Muscle of leg (tissue), 11 donors: ENCODE data around the gene MEIOB. TPM values are rescaled to one million over a fixed set of nuclear protein-coding genes. Genes with fewer than 3 reads are reported as not detected.

ENCODE experiments used
- DNase-seq: peaks from one replicate; pipeline ENCODE4 v3.0.0; 2013
- H3K27ac ChIP-seq: one replicate; pipeline ENCODE4 v1.5.1; 2013; ENCODE audit warnings: mild to moderate bottlenecking, low read length, control low read depth
- H3K27me3 ChIP-seq: one replicate; pipeline ENCODE4 v1.6.1; 2013; ENCODE audit warnings: low read length; ENCODE audit not compliant: control insufficient read depth, insufficient read depth
- H3K36me3 ChIP-seq: one replicate; pipeline ENCODE4 v1.6.1; 2013; ENCODE audit warnings: low read length; ENCODE audit not compliant: control insufficient read depth, insufficient read depth
- H3K4me1 ChIP-seq: one replicate; pipeline ENCODE4 v1.6.1; 2013; ENCODE audit warnings: low read length; ENCODE audit not compliant: control insufficient read depth, insufficient read depth
- H3K4me3 ChIP-seq: one replicate; pipeline ENCODE4 v1.5.1; 2013; ENCODE audit warnings: low read length, control low read depth
- H3K9me3 ChIP-seq: replicated peaks from 2 replicates; pipeline ENCODE4 v1.6.1; 2013; ENCODE audit warnings: low read depth, low read length; ENCODE audit not compliant: control insufficient read depth
- WGBS: methylation state at CpG from one replicate; pipeline ENCODE4 v1.1.5; 2013; ENCODE audit warnings: missing lambda C conversion rate; ENCODE audit not compliant: insufficient coverage; 5-methylcytosine and 5-hydroxymethylcytosine counted together
- polyA plus RNA-seq, 8 donors: library from polyadenylated mRNA; unstranded; fragments of 120-200 nt; gene quantifications; one replicate each; pipeline versions ENCODE4 v1.2.1 to v1.2.3, GENCODE V29; 2013; ENCODE audit warnings: inconsistent platforms in 1 of 8, low replicate concordance in 1 of 8; ENCODE audit not compliant: insufficient read length in 8 of 8, insufficient read depth in 1 of 8
- total RNA-seq: library from RNA; stranded (reverse); fragments of 120-200 nt; gene quantifications from one replicate; pipeline ENCODE4 v1.2.4, GENCODE V29; 2013

Gene MEIOB
- total and polyA plus RNA-seq, 9 donors, result 0.22 to 0.87 (median 0.55) TPM; not detected in 2

DNA sequence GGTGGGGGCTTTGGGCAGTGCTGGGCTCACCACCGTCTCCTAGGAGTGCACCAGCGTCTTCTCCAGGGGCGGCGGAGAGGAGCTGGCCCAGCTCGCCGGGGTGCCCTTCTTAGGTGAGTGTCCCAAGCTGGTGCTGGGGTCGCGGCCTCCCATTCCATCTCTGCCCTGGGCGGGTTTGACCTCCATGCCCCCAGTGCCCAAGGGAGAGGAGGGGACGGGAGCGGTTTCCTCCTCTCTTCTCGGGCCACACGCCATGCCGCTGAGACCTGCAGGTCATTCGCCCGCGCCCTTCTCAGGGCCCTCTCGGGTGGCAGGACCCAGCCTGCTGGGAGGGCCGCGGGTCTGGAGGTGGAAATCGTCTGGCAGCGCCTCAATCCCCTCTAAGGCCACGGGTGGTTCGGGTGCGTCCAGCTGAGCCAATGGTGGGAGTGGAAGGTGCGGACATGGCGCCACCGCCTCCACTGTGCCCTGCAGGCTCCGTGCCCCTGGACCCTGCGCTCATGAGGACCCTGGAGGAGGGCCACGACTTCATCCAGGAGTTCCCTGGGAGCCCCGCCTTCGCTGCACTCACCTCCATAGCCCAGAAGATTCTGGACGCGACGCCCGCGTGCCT, 83.8 kb downstream of the MEIOB start:
- Histone ChIP-seq H3K9me3 (no peaks in the 10 kb centered on the region), H3K4me3 (no peak overlapping the region), H3K27ac (no peak overlapping the region), H3K36me3 (peaks cover 66% of the 10 kb centered on the region), H3K27me3 (no peaks in the 10 kb centered on the region), H3K4me1 (peaks cover 10% of the 10 kb centered on the region)
- WGBS, result 89% methylated on average over 21 of the region's 38 CpGs
- no peak for DNase-seq

DNA sequence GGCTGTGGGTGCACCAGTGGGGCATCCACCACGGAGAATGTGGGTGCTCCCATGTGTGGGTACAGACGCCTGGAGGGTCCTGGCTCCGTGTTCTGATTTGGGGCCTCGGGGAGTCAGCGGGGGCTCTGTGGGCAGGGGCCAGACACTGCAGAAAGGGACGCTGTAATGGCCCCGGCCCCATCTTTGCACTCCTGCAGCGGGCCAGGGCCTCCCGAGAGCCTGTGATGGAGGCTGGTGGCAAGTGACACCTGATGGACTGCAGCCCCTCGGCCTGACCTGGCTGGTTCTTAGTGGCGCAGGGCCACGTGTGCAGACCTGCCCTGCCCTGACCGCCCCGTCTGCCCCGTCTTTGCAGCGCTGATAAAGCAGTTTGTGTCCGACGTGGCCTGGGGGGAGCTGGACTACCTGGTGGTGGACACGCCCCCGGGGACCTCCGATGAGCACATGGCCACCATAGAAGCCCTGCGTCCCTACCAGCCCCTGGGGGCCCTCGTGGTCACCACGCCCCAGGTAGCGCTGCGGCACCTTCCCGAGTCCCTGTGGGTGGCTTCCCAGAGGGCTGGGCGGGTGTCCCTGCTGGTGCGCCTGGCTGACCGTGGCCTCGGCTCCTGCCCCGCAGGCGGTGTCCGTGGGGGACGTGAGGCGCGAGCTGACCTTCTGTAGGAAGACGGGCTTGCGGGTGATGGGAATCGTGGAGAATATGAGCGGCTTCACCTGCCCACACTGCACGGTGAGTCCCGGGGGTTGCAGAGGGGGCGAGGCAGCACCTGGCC, 84.5 kb downstream of the MEIOB start:
- H3K4me1 ChIP-seq, result peaks cover 7% of the 10 kb centered on the region
- DNase-seq, result no peak

DNA sequence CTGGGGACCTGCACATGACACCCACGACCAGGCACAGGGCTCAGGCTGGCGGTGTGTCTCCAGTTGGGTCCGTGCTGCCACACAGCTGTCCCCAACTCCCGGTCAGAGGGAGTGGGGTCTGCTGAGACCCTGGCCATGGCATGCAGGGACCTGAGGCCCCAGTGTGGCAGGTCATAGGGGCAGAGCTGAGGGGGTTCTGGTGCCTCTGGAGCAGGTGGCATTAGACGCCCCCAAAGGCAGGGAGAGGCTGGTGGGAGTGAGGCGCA, 85.0 kb downstream of the MEIOB start:
- peaks cover 7% of the 10 kb centered on the region for H3K4me1 ChIP-seq
- H3K4me3 ChIP-seq, result no peak overlapping the region
- H3K27ac ChIP-seq, result no peak overlapping the region
- no peaks in the 10 kb centered on the region for H3K27me3 ChIP-seq
- H3K9me3 ChIP-seq, result no peaks in the 10 kb centered on the region
- DNase-seq, result no peak
- WGBS, result 85% methylated on average over 6 of the region's 6 CpGs
- peaks cover 63% of the 10 kb centered on the region for H3K36me3 ChIP-seq

More for the DNA sequence above, 84.5 kb downstream of the MEIOB start:
- Histone ChIP-seq H3K9me3 (no peaks in the 10 kb centered on the region), H3K36me3 (peaks cover 63% of the 10 kb centered on the region), H3K27ac (no peak overlapping the region), H3K4me3 (no peak overlapping the region), H3K27me3 (no peaks in the 10 kb centered on the region)
- 91% methylated on average over 44 of the region's 44 CpGs for WGBS

DNA sequence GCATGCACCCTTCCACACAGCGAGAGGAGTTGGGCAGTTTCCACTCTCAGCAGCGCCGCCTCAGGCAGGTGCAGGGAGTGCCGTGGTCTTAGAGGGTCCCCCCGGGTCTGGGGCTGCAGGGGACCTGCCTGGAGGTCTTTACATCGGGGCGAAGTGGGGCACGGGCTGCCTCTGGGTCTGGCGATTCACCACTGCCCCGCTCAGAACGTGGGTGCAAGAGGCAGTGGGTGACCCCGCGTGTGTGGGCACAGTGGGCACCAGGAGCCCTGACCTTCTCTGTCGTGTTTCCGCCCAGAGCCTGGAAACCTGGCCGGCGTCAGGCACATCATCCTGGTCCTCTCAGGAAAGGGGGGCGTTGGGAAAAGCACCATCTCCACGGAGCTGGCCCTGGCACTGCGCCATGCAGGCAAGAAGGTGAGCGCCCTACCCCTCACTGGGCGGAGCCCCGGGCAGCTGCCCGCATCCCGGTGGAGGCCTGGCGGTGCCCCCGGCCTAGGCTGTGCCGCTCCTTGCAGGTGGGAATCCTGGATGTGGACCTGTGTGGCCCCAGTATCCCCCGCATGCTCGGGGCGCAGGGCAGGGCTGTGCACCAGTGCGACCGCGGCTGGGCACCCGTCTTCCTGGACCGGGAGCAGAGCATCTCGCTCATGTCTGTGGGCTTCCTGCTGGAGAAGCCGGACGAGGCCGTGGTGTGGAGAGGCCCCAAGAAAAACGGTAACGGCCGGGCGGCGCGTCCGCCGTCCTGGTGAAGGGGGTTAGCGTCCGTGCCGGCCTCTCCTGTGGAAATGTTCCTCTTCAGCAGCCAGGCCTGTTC, 85.5 kb downstream of the MEIOB start:
- 87% methylated on average over 51 of the region's 51 CpGs for WGBS
- Histone ChIP-seq H3K36me3 (peaks cover 60% of the 10 kb centered on the region), H3K4me1 (peaks cover 11% of the 10 kb centered on the region), H3K27ac (no peak overlapping the region), H3K27me3 (no peaks in the 10 kb centered on the region), H3K9me3 (no peaks in the 10 kb centered on the region), H3K4me3 (no peak overlapping the region)
- no peak for DNase-seq

DNA sequence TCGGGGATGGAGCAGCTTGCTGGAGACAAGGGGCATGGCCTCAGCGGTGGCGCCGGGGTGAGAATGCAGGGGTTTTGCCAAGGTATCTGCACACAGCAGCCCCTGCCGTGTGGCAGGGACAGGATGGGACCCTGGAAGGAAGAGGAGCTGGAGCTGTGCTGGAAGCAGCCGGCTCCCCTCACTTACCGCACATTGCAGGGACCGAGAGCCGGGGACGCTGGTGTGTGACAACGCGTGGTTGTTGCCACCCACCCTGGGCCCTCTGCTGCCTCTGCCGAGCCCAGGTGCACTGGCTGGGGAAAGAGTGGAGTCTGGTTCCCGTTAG, 86.2 kb downstream of the MEIOB start:
- H3K27ac ChIP-seq, result no peak overlapping the region
- H3K27me3 ChIP-seq, result no peaks in the 10 kb centered on the region
- peaks cover 17% of the 10 kb centered on the region for H3K4me1 ChIP-seq
- DNase-seq, result no peak
- H3K9me3 ChIP-seq, result no peaks in the 10 kb centered on the region
- no peak overlapping the region for H3K4me3 ChIP-seq
- WGBS, result 87% methylated on average over 14 of the region's 14 CpGs
- peaks cover 57% of the 10 kb centered on the region for H3K36me3 ChIP-seq

DNA sequence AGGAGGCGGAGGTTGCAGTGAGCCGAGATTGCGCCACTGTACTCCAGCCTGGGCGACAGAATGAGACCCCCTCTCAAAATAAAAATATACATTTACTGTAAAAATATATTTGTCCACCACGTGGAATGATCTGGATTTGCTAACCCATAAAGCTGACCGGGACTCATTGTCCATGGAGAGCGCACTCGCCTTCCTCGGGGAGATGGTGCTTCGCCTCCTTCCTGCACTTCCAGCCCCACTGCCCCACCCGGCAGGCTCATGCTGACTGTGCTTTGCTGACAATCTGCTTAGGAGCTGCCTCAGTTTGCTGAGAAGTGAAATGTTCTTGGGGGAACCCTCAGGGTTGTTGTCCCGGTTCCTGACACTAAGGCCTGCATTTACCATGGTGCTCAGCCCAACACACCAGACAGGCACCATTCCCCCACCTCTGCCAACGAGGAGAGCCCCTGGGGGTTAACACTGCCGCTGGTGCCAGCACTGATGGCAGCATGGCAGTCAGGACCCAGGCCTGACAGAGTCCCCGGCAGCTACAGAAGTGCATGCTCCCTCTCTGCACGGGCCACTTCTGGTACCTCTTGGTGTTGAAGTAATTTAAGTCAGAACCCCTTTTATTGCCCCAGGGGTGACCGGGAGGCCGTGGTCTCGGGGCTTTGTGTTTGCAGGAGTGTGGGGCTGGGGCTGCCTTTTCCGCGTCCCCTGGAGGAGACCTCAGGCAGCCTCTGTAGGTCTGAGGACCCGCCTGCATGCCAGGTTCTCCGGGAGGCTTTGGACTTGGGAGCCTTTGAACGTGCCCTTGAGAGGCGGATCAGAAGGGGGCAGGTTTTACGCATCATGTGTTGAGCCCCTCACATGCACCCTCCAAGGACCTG, 86.8 kb downstream of the MEIOB start:
- no peak for DNase-seq
- Histone ChIP-seq H3K36me3 (peaks cover 58% of the 10 kb centered on the region), H3K27ac (no peak overlapping the region), H3K4me1 (peaks cover 17% of the 10 kb centered on the region), H3K27me3 (no peaks in the 10 kb centered on the region), H3K4me3 (no peak overlapping the region), H3K9me3 (no peaks in the 10 kb centered on the region)
- WGBS, result 86% methylated on average over 16 of the region's 26 CpGs

Other genes starting within 250 kb of the MEIOB start
- 28.2 TPM for gene JPT2, start 193.9 kb downstream of the MEIOB start, total RNA-seq
- gene JPT2, start 193.9 kb downstream of the MEIOB start, polyA plus RNA-seq, result 10 to 100 TPM; 33.5 to 52.6 (median 39.7) TPM
- 36.5 TPM for gene MAPK8IP3, start 166.0 kb downstream of the MEIOB start, total RNA-seq
- gene MAPK8IP3, start 166.0 kb downstream of the MEIOB start, polyA plus RNA-seq, result 10 to 100 TPM; 35.6 to 64.3 (median 50.7) TPM
- gene NME3, start 100.6 kb downstream of the MEIOB start, total RNA-seq, result 35.2 TPM
- 10 to 100 TPM; 22.2 to 31.9 (median 26.9) TPM for gene NME3, start 100.6 kb downstream of the MEIOB start, polyA plus RNA-seq
- 7.2 TPM for gene EME2, start 99.4 kb downstream of the MEIOB start, total RNA-seq
- 1 to 10 TPM; 4.0 to 9.7 (median 6.7) TPM for gene EME2, start 99.4 kb downstream of the MEIOB start, polyA plus RNA-seq
- 45.7 TPM for gene MRPS34, start 99.0 kb downstream of the MEIOB start, total RNA-seq
- gene MRPS34, start 99.0 kb downstream of the MEIOB start, polyA plus RNA-seq, result 10 to 100 TPM; 44.7 to 57.8 (median 52.2) TPM
- gene SPSB3, start 89.6 kb downstream of the MEIOB start, total RNA-seq, result 34.2 TPM
- 10 to 100 TPM; 21.0 to 35.1 (median 24.5) TPM for gene SPSB3, start 89.6 kb downstream of the MEIOB start, polyA plus RNA-seq
- 58.0 TPM for gene NUBP2, start 89.2 kb downstream of the MEIOB start, total RNA-seq
- 10 to 100 TPM; 40.6 to 59.7 (median 47.7) TPM for gene NUBP2, start 89.2 kb downstream of the MEIOB start, polyA plus RNA-seq
- gene IGFALS, start 78.5 kb downstream of the MEIOB start, total RNA-seq, result 0.22 TPM
- gene IGFALS, start 78.5 kb downstream of the MEIOB start, polyA plus RNA-seq, result 1 to 10 TPM in 1 of 8 donors, under 1 TPM in 7; 0.11 to 1.1 (median 0.28) TPM
- gene HAGH, start 45.3 kb downstream of the MEIOB start, total RNA-seq, result 36.1 TPM
- gene HAGH, start 45.3 kb downstream of the MEIOB start, polyA plus RNA-seq, result 10 to 100 TPM; 34.6 to 48.6 (median 39.5) TPM
- gene FAHD1, start 45.0 kb downstream of the MEIOB start, total RNA-seq, result 27.7 TPM
- gene FAHD1, start 45.0 kb downstream of the MEIOB start, polyA plus RNA-seq, result 10 to 100 TPM; 19.7 to 25.6 (median 21.9) TPM
- not detected for gene HS3ST6, start 46.3 kb upstream of the MEIOB start, total RNA-seq
- 1 to 10 TPM in 1 of 8 donors, not detected in 7; 1.7 TPM for gene HS3ST6, start 46.3 kb upstream of the MEIOB start, polyA plus RNA-seq
- 16.3 TPM for gene MSRB1, start 71.0 kb upstream of the MEIOB start, total RNA-seq
- gene MSRB1, start 71.0 kb upstream of the MEIOB start, polyA plus RNA-seq, result 10 to 100 TPM; 24.2 to 40.7 (median 29.1) TPM
- gene RPL3L, start 82.5 kb upstream of the MEIOB start, total RNA-seq, result 43.0 TPM
- gene RPL3L, start 82.5 kb upstream of the MEIOB start, polyA plus RNA-seq, result 10 to 100 TPM; 11.9 to 63.0 (median 33.4) TPM
- 142 TPM for gene NDUFB10, start 87.4 kb upstream of the MEIOB start, total RNA-seq
- gene NDUFB10, start 87.4 kb upstream of the MEIOB start, polyA plus RNA-seq, result 100 to 1,000 TPM in 7 of 8 donors, 10 to 100 TPM in 1; 95.4 to 162 (median 128) TPM
- gene RPS2, start 92.7 kb upstream of the MEIOB start, total RNA-seq, result 2,334 TPM
- 1,000 to 10,000 TPM; 3,011 to 3,712 (median 3,485) TPM for gene RPS2, start 92.7 kb upstream of the MEIOB start, polyA plus RNA-seq
- not detected for gene RNF151, start 94.7 kb upstream of the MEIOB start, total RNA-seq
- gene RNF151, start 94.7 kb upstream of the MEIOB start, polyA plus RNA-seq, result not detected
- gene TBL3, start 99.9 kb upstream of the MEIOB start, total RNA-seq, result 23.9 TPM
- 10 to 100 TPM; 27.9 to 32.9 (median 30.6) TPM for gene TBL3, start 99.9 kb upstream of the MEIOB start, polyA plus RNA-seq
- 0.89 TPM for gene NOXO1, start 109.3 kb upstream of the MEIOB start, total RNA-seq
- gene NOXO1, start 109.3 kb upstream of the MEIOB start, polyA plus RNA-seq, result 1 to 10 TPM in 4 of 8 donors, under 1 TPM in 4; 0.29 to 1.7 (median 0.98) TPM
- 18.3 TPM for gene GFER, start 112.0 kb upstream of the MEIOB start, total RNA-seq
- gene GFER, start 112.0 kb upstream of the MEIOB start, polyA plus RNA-seq, result 10 to 100 TPM; 14.7 to 23.8 (median 17.8) TPM
- 0.93 TPM for gene SYNGR3, start 117.8 kb upstream of the MEIOB start, total RNA-seq
- gene SYNGR3, start 117.8 kb upstream of the MEIOB start, polyA plus RNA-seq, result 1 to 10 TPM in 6 of 8 donors, under 1 TPM in 2; 0.70 to 1.5 (median 1.2) TPM
- gene ZNF598, start 137.7 kb upstream of the MEIOB start, total RNA-seq, result 6.6 TPM
- 10 to 100 TPM; 21.2 to 28.6 (median 23.6) TPM for gene ZNF598, start 137.7 kb upstream of the MEIOB start, polyA plus RNA-seq
- gene NPW, start 147.6 kb upstream of the MEIOB start, total RNA-seq, result 0.80 TPM
- gene NPW, start 147.6 kb upstream of the MEIOB start, polyA plus RNA-seq, result 1 to 10 TPM in 7 of 8 donors, under 1 TPM in 1; 0.57 to 5.4 (median 2.6) TPM
- 22.1 TPM for gene NHERF2, start 154.7 kb upstream of the MEIOB start, total RNA-seq
- gene NHERF2, start 154.7 kb upstream of the MEIOB start, polyA plus RNA-seq, result 10 to 100 TPM; 34.5 to 60.6 (median 45.6) TPM
- 20.2 TPM for gene NTHL1, start 175.7 kb upstream of the MEIOB start, total RNA-seq
- 10 to 100 TPM; 11.5 to 18.1 (median 14.0) TPM for gene NTHL1, start 175.7 kb upstream of the MEIOB start, polyA plus RNA-seq
- gene TSC2, start 175.8 kb upstream of the MEIOB start, total RNA-seq, result 31.8 TPM
- 100 to 1,000 TPM in 3 of 8 donors, 10 to 100 TPM in 5; 57.6 to 109 (median 84.6) TPM for gene TSC2, start 175.8 kb upstream of the MEIOB start, polyA plus RNA-seq